Gastrocnemius medialis (tissue), 4 donors: ENCODE results near the gene ARPP19. TPM values are rescaled to one million over a fixed set of nuclear protein-coding genes. Genes with fewer than 3 reads are reported as not detected.

Experiments used
- ATAC-seq, 2 donors: fragments of 150-250 bp; one replicate each; pipeline ENCODE4 v1.9.1; 2016
- DNase-seq, 2 donors: peaks; one replicate each; pipeline ENCODE4 v3.0.0-alpha.2; 2019
- H3K27ac ChIP-seq, 4 donors: fragments of 200-600 bp; sonication (generic); 1 replicate in 1 of 4; 2 replicates in 3 of 4; pipeline ENCODE4 v1.5.1; 2016 to 2018; ENCODE audit warnings: mild to moderate bottlenecking in 2 of 4, moderate library complexity in 1 of 4
- H3K27me3 ChIP-seq, 3 donors: fragments of 200-600 bp; sonication (generic) in 2 of 3; 1 replicate in 1 of 3; 2 replicates in 2 of 3; pipeline versions ENCODE4 v1.5.1 to v1.6.0; 2016 to 2019; ENCODE audit warnings: mild to moderate bottlenecking in 1 of 3, moderate library complexity in 1 of 3
- H3K36me3 ChIP-seq, 2 donors: fragments of 200-600 bp; sonication (generic) in 1 of 2; one replicate each; pipeline ENCODE4 v1.5.1; 2017 to 2018
- H3K4me1 ChIP-seq, 2 donors: fragments of 200-600 bp; sonication (generic) in 1 of 2; one replicate each; pipeline ENCODE4 v1.5.1; 2016 to 2017; ENCODE audit warnings: mild to moderate bottlenecking in 2 of 2
- H3K4me3 ChIP-seq, 4 donors: fragments of 200-600 bp; sonication (generic) in 3 of 4; 1 replicate in 1 of 4; 2 replicates in 3 of 4; pipeline ENCODE4 v1.5.1; 2016 to 2019; ENCODE audit warnings: mild to moderate bottlenecking in 2 of 4
- H3K9me3 ChIP-seq, 3 donors: fragments of 200-600 bp; sonication (generic) in 2 of 3; 1 replicate in 1 of 3; 2 replicates in 2 of 3; pipeline ENCODE4 v1.5.1; 2016 to 2019
- POLR2A ChIP-seq, 2 donors: fragments of 450-650 bp; IDR thresholded peaks; one replicate each; pipeline ENCODE4 v1.6.1; 2017; ENCODE audit warnings: antibody characterized with exemption in 2 of 2, mild to moderate bottlenecking in 2 of 2, moderate library complexity in 2 of 2
- in situ Hi-C, 4 donors: fragments of 200-750 bp; cut with MboI; loops; one replicate each; pipeline versions ENCODE4 v1.15.0 to v1.8.0; 2017; ENCODE audit warnings: low sequenced_read_pairs in 4 of 4
- intact Hi-C: fragments of 100-400 bp; cut with DNase I; formaldehyde crosslinking; loops from one replicate; pipeline ENCODE4 v1.15.1; 2023; ENCODE audit warnings: low total_unique reads
- total RNA-seq, 4 donors: library from RNA; depleted of rRNA; stranded (reverse); fragments of >200 nt; gene quantifications; one replicate each; pipeline versions ENCODE4 v1.1.0 to v1.2.3, GENCODE V29; 2016
- TF ChIP-seq, protein P1 (sequence below), 5 experiments: fragments of 450-650 bp in 3 of 5; fragments of 200-600 bp in 2 of 5; sonication (generic) in 2 of 5; IDR thresholded peaks in 4 of 5; conservative IDR thresholded peaks in 1 of 5; 1 replicate in 4 of 5; 2 replicates in 1 of 5; pipeline ENCODE4 v1.5.1; 2016 to 2019; ENCODE audit warnings: antibody characterized with exemption in 5 of 5, mild to moderate bottlenecking in 3 of 5, moderate library complexity in 3 of 5

ARPP19 gene
- total RNA-seq, 4 donors from 2014 or later = 153 to 428 (median 207) TPM

DNA sequence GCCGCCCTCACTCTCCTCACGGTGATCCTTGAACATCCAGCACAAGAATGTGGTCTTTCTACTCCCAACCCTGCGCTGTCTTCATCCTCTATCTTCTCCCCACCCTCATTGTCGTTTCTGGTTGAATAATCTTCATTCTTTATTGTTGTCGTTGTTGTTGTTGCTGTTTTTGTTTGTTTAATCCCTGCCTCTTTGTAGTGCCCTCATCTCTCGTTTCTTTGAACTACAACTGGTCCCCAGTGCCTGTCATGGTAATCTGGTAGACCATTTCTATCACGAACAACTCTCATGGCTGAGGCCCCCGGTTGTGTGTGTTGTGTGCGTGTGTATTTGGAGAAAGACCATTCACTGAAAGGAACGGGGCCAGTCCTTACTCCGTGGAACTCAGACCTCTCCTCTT, 38.9 kb downstream of the ARPP19 start:
- Histone ChIP-seq H3K27ac (no peak overlapping the region), H3K4me3 (peak overlapping the region in 1 of 4 donors; percentile 93), H3K4me1 (peaks cover 14 to 28% of the 10 kb centered on the region in 2 donors), H3K27me3 (no peaks in the 10 kb centered on the region), H3K36me3 (no peaks in the 10 kb centered on the region), H3K9me3 (no peaks in the 10 kb centered on the region)
- DNase-seq = no peak
- TF ChIP-seq, protein P1, sequence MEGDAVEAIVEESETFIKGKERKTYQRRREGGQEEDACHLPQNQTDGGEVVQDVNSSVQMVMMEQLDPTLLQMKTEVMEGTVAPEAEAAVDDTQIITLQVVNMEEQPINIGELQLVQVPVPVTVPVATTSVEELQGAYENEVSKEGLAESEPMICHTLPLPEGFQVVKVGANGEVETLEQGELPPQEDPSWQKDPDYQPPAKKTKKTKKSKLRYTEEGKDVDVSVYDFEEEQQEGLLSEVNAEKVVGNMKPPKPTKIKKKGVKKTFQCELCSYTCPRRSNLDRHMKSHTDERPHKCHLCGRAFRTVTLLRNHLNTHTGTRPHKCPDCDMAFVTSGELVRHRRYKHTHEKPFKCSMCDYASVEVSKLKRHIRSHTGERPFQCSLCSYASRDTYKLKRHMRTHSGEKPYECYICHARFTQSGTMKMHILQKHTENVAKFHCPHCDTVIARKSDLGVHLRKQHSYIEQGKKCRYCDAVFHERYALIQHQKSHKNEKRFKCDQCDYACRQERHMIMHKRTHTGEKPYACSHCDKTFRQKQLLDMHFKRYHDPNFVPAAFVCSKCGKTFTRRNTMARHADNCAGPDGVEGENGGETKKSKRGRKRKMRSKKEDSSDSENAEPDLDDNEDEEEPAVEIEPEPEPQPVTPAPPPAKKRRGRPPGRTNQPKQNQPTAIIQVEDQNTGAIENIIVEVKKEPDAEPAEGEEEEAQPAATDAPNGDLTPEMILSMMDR (IDR thresholded peaks at IDR 0.05 in 4 of 5, conservative IDR thresholded peaks at IDR 0.05 in 1 of 5) = no peak
- no peak for TF ChIP-seq POLR2A (IDR thresholded peaks at IDR 0.05)
- in situ Hi-C loops (loop anchor here in 3 of 4 donors (10.0 kb wide), 3 partner anchors 185 to 265 kb away; no protein-coding TSS in a partner anchor), intact Hi-C loops (loop anchor here (2.0 to 10.0 kb wide), 5 partner anchors 32 to 273 kb away; partner anchors contain the start of gene ATOSA)
- ATAC-seq = no peak

DNA sequence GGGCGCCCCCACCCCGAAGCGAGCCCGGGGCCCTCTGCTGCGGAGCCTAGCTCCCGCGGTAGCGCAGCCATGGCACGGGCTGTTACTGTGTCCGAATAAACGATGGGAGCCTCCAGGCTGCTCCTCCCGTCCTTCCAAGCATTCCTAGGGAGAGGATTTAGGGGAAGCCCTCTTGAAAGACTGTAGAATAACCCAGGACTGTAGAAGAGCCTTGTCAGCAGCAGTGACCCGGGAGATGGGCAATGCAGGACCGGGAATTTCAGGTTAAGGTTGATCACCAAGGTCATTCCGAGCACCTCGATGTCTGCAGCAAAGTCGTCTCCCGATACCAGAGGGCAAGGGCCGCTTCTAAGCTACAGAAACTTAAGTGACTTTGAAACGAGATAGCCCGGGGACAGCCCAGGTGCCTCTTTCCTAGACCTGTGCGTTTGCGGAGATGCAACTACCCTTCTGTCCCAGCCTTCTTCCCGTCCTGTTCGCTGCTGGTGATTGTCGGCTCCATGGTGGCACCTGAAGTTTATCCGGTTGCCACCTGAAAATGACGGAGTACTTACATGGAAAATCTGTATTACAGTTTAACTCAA, 39.4 kb downstream of the ARPP19 start:
- no peaks in the 10 kb centered on the region for H3K27me3 ChIP-seq
- intact Hi-C loops = loop anchor here (2.0 to 10.0 kb wide), 5 partner anchors 33 to 273 kb away; partner anchors contain the start of gene ATOSA

DNA sequence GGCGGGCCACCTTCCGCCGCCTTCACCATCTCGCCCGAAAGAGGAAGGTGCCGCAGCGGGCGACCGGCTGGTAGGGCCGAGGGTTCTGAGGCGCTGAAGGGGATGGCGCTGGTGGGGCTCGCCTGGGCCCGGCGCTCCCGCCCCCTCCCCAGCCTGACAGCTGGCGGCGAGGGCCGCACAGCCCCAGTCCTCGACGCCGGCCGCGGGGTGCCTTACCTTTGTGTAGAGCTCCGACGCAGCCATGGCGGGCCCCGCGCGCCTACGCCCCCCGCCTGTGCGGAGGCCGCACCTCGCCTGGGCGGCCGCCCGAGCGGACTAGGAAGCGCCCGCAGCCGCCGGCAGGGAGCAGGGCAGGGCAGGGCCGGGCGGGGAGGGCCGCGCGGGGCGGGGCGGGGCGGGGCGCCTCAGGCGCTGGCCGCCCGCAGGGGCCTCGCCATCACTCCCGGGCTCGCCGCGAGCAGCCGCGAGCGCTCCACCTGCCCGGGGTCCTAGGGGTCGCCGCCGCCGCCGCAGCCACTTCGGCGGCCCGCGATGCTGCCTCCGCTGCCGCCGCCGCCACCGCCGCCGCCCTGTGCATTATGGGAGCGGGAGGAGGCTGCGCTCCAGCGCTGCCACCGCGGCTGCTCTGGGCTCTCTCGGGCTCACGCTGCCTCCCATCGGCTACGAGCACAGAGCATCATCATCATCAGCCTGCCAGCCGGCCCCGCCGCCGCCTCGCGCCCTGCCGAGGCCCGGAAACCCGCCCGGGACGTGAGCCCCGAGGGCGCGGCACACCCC, 40.1 kb downstream of the ARPP19 start, which contains the start of gene MYO5A:
TSS of gene MYO5A (minus strand) at position 317 of the 777 bp plus-strand sequence. CDS start at position 243, 74 bp downstream.
- intact Hi-C loops = loop anchor here (2.0 to 10.0 kb wide), 5 partner anchors 34 to 272 kb away; partner anchors contain the start of gene ATOSA
- peak; percentile 61 to 66 for DNase-seq
- Histone ChIP-seq H3K36me3 (no peaks in the 10 kb centered on the region), H3K27ac (peak within 1 kb of the TSS; percentile 79 to 93 (median 91)), H3K4me1 (peaks cover 23 to 36% of the 10 kb centered on the region in 2 donors), H3K4me3 (peak within 1 kb of the TSS; percentile 67 to 94 (median 91)), H3K27me3 (no peaks in the 10 kb centered on the region), H3K9me3 (no peaks in the 10 kb centered on the region)
- peak; percentile 51 to 57 for TF ChIP-seq POLR2A (IDR thresholded peaks at IDR 0.05)
- TF ChIP-seq, protein P1 (IDR thresholded peaks at IDR 0.05 in 4 of 5, conservative IDR thresholded peaks at IDR 0.05 in 1 of 5) = peak in 2 of 5 experiments; percentile 3 to 51
- ATAC-seq = peak; percentile 85 to 86
- in situ Hi-C loops = loop anchor here in 2 of 4 donors (10.0 kb wide), 2 partner anchors 184 to 206 kb away; no protein-coding TSS in a partner anchor

More for the DNA sequence above, 39.4 kb downstream of the ARPP19 start:
- H3K27ac ChIP-seq = peak overlapping the region; percentile 36 to 93 (median 85)
- ATAC-seq (peak in 1 of 2 donors; percentile 40), DNase-seq (no peak)
- peak overlapping the region; percentile 41 to 93 (median 62) for H3K4me3 ChIP-seq
- H3K4me1 ChIP-seq = peaks cover 16 to 29% of the 10 kb centered on the region in 2 donors
- no peaks in the 10 kb centered on the region for H3K36me3 ChIP-seq
- no peak for TF ChIP-seq POLR2A (IDR thresholded peaks at IDR 0.05)
- TF ChIP-seq, protein P1 (IDR thresholded peaks at IDR 0.05 in 4 of 5, conservative IDR thresholded peaks at IDR 0.05 in 1 of 5) = no peak
- H3K9me3 ChIP-seq = no peaks in the 10 kb centered on the region
- in situ Hi-C loops = loop anchor here in 2 of 4 donors (10.0 kb wide), 2 partner anchors 185 to 205 kb away; no protein-coding TSS in a partner anchor

DNA sequence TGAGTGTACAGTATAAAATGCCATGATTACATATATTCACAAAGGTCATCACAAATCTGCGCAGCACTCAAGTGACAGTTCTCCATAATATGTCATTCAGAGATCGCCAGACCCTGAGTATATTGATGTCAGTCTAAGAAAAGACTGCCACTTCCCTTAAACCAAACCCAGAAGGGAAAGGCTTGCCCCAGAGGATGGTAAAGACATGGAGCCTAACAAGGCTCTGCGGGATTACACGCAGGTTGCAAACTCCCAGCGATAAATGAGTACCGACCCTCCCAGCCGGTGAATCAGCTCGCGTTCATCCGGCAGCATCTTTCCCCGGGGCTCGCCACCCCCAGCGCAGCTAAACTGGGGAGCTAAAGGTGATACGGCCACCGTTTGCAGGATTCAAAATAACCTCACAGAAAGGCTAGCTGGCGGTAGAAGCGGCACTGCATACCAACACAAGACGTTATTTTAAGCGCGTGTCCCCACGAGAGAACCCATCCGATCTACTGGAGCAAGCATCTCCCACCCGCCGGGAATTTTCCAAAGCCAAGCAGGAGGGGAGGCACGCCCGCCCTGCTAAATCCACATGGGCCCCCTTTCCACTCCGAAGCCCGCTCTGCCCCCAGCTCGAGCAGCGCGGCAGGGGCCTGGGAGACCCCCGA, 40.8 kb downstream of the ARPP19 start:
- ATAC-seq = peak; percentile 25 to 31
- H3K4me3 ChIP-seq = peak overlapping the region; percentile 67 to 94 (median 91)
- TF ChIP-seq POLR2A (IDR thresholded peaks at IDR 0.05) = no peak
- TF ChIP-seq, protein P1 (IDR thresholded peaks at IDR 0.05 in 4 of 5, conservative IDR thresholded peaks at IDR 0.05 in 1 of 5) = no peak
- in situ Hi-C loops = loop anchor here in 2 of 4 donors (10.0 kb wide), 2 partner anchors 183 to 207 kb away; no protein-coding TSS in a partner anchor
- no peaks in the 10 kb centered on the region for H3K27me3 ChIP-seq
- no peak for DNase-seq
- intact Hi-C loops = loop anchor here (2.0 to 10.0 kb wide), 5 partner anchors 34 to 271 kb away; partner anchors contain the start of gene ATOSA
- H3K36me3 ChIP-seq = no peaks in the 10 kb centered on the region
- H3K27ac ChIP-seq = peak overlapping the region; percentile 79 to 93 (median 91)
- peaks cover 28 to 43% of the 10 kb centered on the region in 2 donors for H3K4me1 ChIP-seq
- H3K9me3 ChIP-seq = no peaks in the 10 kb centered on the region
